GM18951 (cell line): ENCODE results near the gene POFUT2.
A peak's percentile ranks its signal among the peaks of the same experiment; 100 is the strongest.

Experiments used
- POLR2A ChIP-seq: IDR thresholded peaks from 4 replicates; pipeline ENCODE4 v1.6.1; 2011; ENCODE audit warnings: mild to moderate bottlenecking; ENCODE audit not compliant: insufficient read length, insufficient read depth; ENCODE audit errors: extremely low read depth
- in situ Hi-C: fragments of 300-500 bp; cut with MboI; formaldehyde crosslinking; loops from one replicate; pipeline ENCODE4 v1.12.0; 2022; ENCODE audit warnings: low sequenced_read_pairs, mixed read lengths, inconsistent platforms; ENCODE audit not compliant: unreplicated experiment

POFUT2 gene

GRCh38 chr21:45287438-45288391 is at the start of gene POFUT2:
TSS of gene POFUT2 (minus strand) at chr21:45287895. CDS start at chr21:45287871, 24 bp downstream.
- in situ Hi-C loops: no loop called here
- TF ChIP-seq POLR2A: peak; percentile 76

- in situ Hi-C loops: no loop called here
These were observed 49.2 kb upstream of the POFUT2 start for GRCh38 chr21:45336870-45337269.

GRCh38 chr21:45336535-45336810 is 48.8 kb upstream of the POFUT2 start:
- in situ Hi-C loops: no loop called here

More at GRCh38 chr21:45336870-45337269, 49.2 kb upstream of the POFUT2 start:
- TF ChIP-seq POLR2A: no peak

GRCh38 chr21:45335761-45336534 is 48.3 kb upstream of the POFUT2 start:
- no peak for TF ChIP-seq POLR2A
- in situ Hi-C loops: no loop called here

More at GRCh38 chr21:45336535-45336810, 48.8 kb upstream of the POFUT2 start:
- TF ChIP-seq POLR2A: no peak

- in situ Hi-C loops: no loop called here
- no peak for TF ChIP-seq POLR2A
These were observed 47.6 kb upstream of the POFUT2 start for GRCh38 chr21:45335151-45335760.

GRCh38 chr21:45334591-45335081 is 46.9 kb upstream of the POFUT2 start:
- in situ Hi-C loops: no loop called here
- no peak for TF ChIP-seq POLR2A

GRCh38 chr21:45334134-45334533 is 46.4 kb upstream of the POFUT2 start:
- in situ Hi-C loops: no loop called here

GRCh38 chr21:45333583-45334121 is 46.0 kb upstream of the POFUT2 start:
- in situ Hi-C loops: no loop called here
- TF ChIP-seq POLR2A: no peak

More at GRCh38 chr21:45334134-45334533, 46.4 kb upstream of the POFUT2 start:
- no peak for TF ChIP-seq POLR2A

- in situ Hi-C loops: no loop called here
- no peak for TF ChIP-seq POLR2A
These were observed 45.4 kb upstream of the POFUT2 start for GRCh38 chr21:45332981-45333582.

- no peak for TF ChIP-seq POLR2A
- in situ Hi-C loops: no loop called here
These were observed 44.7 kb upstream of the POFUT2 start for GRCh38 chr21:45332415-45332814.

GRCh38 chr21:45331531-45332147 is 43.9 kb upstream of the POFUT2 start:
- in situ Hi-C loops: no loop called here
- no peak for TF ChIP-seq POLR2A

GRCh38 chr21:45330851-45331261 is 43.2 kb upstream of the POFUT2 start:
- in situ Hi-C loops: no loop called here
- no peak for TF ChIP-seq POLR2A
